DND-41 (cell line): ENCODE measurements around the gene PSORS1C1.

Experiments
- CTCF ChIP-seq: IDR thresholded peaks from 2 replicates; pipeline ENCODE4 v1.5.1; 2012; ENCODE audit warnings: borderline replicate concordance, low read length, moderate library complexity, mild to moderate bottlenecking; ENCODE audit not compliant: poor library complexity, severe bottlenecking; ENCODE audit errors: extremely low read depth
- EZH2 ChIP-seq: IDR thresholded peaks from 3 replicates; pipeline ENCODE4 v1.6.1; 2012; ENCODE audit warnings: borderline replicate concordance, low read depth, mild to moderate bottlenecking, moderate library complexity, low read length, inconsistent platforms; ENCODE audit not compliant: severe bottlenecking

GRCh38 chr6:31110825-31111582 is 3.6 kb upstream of the PSORS1C1 start:
- TF ChIP-seq CTCF: no peak
- TF ChIP-seq EZH2: no peak
